Chondrocyte (in vitro differentiated cells): ENCODE results near the gene JAK1. TPM values are rescaled to one million over a fixed set of nuclear protein-coding genes. Genes with fewer than 3 reads are reported as not detected.
A peak's percentile ranks its signal among the peaks of the same experiment; 100 is the strongest.

Experiments used
- DNase-seq: peaks from one replicate; pipeline ENCODE4 v3.0.0; 2021; ENCODE audit warnings: mixed read lengths, low spot score
- H3K27ac Mint-ChIP-seq: one replicate; pipeline ENCODE4 v1.8.0; 2021; ENCODE audit warnings: mild to moderate bottlenecking, moderate library complexity, mixed read lengths; ENCODE audit not compliant: unreplicated experiment
- H3K27me3 Mint-ChIP-seq: 2 replicates; pipeline ENCODE4 v1.8.0; 2021; ENCODE audit warnings: low read depth, mixed read lengths
- H3K36me3 Mint-ChIP-seq: 2 replicates; pipeline ENCODE4 v1.8.0; 2021; ENCODE audit warnings: low read depth, mixed read lengths
- H3K4me1 Mint-ChIP-seq: 2 replicates; pipeline ENCODE4 v1.8.0; 2021; ENCODE audit warnings: low read depth, mild to moderate bottlenecking, mixed read lengths
- H3K4me3 Mint-ChIP-seq: one replicate; pipeline ENCODE4 v1.8.0; 2021; ENCODE audit warnings: mild to moderate bottlenecking, moderate library complexity, mixed read lengths; ENCODE audit not compliant: unreplicated experiment
- H3K9me3 Mint-ChIP-seq: 2 replicates; pipeline ENCODE4 v1.8.0; 2021; ENCODE audit warnings: low read depth, mixed read lengths
- CTCF ChIP-seq: fragments of 200-600 bp; sonication (generic); IDR thresholded peaks from 2 replicates; pipeline ENCODE4 v1.5.0; 2021; ENCODE audit warnings: antibody characterized with exemption, mild to moderate bottlenecking, moderate library complexity
- total RNA-seq: library from RNA; stranded (reverse); gene quantifications from 3 replicates; pipeline ENCODE4 v1.2.1, GENCODE V29; 2021

JAK1 gene
- total RNA-seq, 1 donor from 2014 or later: 112 TPM

DNA sequence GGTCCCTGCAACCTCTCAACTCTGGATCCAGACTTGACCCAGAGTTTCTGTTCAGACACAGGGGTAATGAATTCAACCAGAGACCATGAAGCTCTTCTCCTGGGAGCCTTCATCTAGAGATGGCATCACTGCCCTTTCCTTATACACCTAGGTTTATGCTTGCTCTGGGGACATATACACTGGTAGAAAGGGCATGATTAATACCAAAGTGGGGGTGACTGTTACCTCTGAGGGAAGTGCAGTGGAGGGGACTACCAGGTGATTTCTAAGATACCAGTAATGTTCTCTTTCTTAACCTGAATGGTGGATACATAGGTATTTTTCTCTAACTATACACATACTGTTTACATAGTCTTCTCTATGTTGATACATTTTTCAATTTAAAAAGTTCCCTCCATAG, 48.4 kb downstream of the JAK1 start:
- Mint-ChIP-seq H3K27ac (peak overlapping the region; percentile 90), H3K4me3 (no peak overlapping the region), H3K4me1 (peaks cover 76% of the 10 kb centered on the region), H3K9me3 (no peaks in the 10 kb centered on the region), H3K27me3 (no peaks in the 10 kb centered on the region), H3K36me3 (no peaks in the 10 kb centered on the region)
- TF ChIP-seq CTCF: no peak
- no peak for DNase-seq

DNA sequence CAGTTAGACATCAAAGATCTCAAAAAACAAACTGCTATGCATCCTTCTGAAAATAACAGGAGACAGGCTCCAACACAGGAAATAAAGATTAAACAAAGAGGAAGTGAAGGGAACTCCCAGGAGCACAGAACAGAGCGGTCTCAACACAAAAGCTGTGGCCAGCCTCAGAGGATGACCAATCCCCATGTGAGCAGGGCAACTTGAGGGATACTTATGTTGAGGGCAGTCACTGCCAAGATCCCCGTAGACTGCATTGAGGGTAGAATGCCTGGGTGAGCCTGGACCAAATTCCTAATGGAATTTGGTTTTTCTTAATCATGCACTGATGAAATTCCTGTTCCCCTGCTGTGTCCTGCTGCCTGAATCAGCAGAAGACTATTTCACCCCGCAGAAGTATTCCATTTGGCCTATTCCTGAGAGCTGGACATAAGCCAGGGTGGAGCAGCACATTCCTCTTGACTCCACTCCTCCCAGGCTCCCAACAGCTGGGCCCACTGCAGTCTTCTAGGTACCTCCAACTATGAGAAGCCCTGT, 49.0 kb downstream of the JAK1 start:
- no peak for TF ChIP-seq CTCF
- H3K9me3 Mint-ChIP-seq: no peaks in the 10 kb centered on the region
- DNase-seq: no peak

GRCh38 chr1:64915381-64916274, 50.7 kb downstream of the JAK1 start:
- Mint-ChIP-seq H3K36me3 (no peaks in the 10 kb centered on the region), H3K27ac (peak overlapping the region; percentile 90), H3K4me1 (peaks cover 72% of the 10 kb centered on the region), H3K9me3 (no peaks in the 10 kb centered on the region), H3K4me3 (no peak overlapping the region), H3K27me3 (no peaks in the 10 kb centered on the region)
- no peak for TF ChIP-seq CTCF
- no peak for DNase-seq

More for the DNA sequence above, 49.0 kb downstream of the JAK1 start:
- Mint-ChIP-seq H3K27me3 (no peaks in the 10 kb centered on the region), H3K27ac (peak overlapping the region; percentile 90), H3K4me1 (peaks cover 72% of the 10 kb centered on the region), H3K36me3 (no peaks in the 10 kb centered on the region), H3K4me3 (no peak overlapping the region)

GRCh38 chr1:64913361-64914015, 52.9 kb downstream of the JAK1 start:
- Mint-ChIP-seq H3K27ac (peak overlapping the region; percentile 49), H3K4me3 (no peak overlapping the region), H3K27me3 (no peaks in the 10 kb centered on the region), H3K36me3 (no peaks in the 10 kb centered on the region), H3K4me1 (peaks cover 71% of the 10 kb centered on the region), H3K9me3 (no peaks in the 10 kb centered on the region)
- DNase-seq: no peak
- no peak for TF ChIP-seq CTCF

DNA sequence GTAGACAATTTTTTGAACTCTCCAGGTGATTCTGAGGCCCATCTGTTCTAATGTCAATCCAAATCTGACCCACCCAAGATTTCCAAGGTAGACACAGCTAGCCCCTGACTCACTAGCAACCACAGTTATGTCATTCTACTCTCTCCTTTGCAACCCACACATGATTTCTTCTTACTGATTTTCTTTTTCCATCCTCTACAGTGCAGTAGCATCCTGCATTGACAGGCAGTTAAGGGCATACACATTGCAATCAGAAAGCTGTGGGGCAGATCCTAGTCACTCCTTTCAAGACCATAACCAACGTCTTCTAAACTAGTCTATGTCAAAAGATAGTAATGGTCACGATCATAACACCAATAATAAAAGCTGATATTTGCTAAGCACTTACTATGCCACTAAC, 54.2 kb downstream of the JAK1 start:
- DNase-seq: no peak
- Mint-ChIP-seq H3K27me3 (no peaks in the 10 kb centered on the region), H3K9me3 (no peaks in the 10 kb centered on the region), H3K4me1 (peaks cover 69% of the 10 kb centered on the region), H3K4me3 (no peak overlapping the region), H3K27ac (no peak overlapping the region), H3K36me3 (no peaks in the 10 kb centered on the region)
- TF ChIP-seq CTCF: no peak
